NCI-H187 treated with DMSO at 0.1 percent for 48 hours (cell line): Measurements from ENCODE around the gene TBC1D25.
A peak's percentile ranks its signal among the peaks of the same experiment; 100 is the strongest.

Experiments
- DNase-seq: peaks from one replicate; lab custom pipeline; 2025; lab: John Stamatoyannopoulos, UW

Gene TBC1D25

DNA sequence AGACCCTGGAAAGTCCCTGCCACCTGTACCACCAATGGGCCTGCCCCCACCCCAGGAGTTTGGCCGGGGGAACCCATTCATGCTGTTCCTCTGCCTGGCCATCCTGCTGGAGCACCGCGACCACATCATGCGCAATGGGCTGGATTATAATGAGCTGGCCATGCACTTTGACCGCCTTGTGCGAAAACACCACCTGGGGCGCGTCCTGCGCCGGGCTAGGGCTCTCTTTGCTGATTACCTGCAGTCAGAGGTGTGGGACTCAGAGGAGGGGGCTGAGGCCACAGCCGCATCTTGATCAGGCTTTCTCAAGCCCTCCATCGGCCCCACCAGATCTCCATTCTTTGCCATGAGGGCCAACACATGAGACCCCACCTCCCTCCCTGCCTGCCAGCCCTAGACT is 21.2 kb downstream of the TBC1D25 start:
- no peak for DNase-seq

DNA sequence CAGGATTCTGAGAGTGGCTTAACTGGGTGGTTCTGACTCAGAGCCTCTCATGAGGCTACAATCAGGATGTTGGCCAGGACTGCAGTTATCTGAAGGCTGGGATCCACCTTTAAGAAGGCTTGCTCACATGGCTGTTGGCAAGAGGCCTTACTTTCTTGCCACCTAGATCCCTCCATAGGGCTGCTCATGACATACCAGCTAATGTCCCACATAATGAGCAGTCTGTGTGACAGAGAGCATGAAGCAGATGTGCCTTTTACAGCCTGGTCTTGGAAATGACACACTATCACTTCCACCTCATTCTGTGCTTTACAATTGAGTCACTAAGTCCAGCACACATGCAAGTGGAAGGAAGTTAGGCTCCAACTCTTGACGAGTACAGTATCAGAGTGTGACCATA is 30.4 kb downstream of the TBC1D25 start:
- DNase-seq: no peak

DNA sequence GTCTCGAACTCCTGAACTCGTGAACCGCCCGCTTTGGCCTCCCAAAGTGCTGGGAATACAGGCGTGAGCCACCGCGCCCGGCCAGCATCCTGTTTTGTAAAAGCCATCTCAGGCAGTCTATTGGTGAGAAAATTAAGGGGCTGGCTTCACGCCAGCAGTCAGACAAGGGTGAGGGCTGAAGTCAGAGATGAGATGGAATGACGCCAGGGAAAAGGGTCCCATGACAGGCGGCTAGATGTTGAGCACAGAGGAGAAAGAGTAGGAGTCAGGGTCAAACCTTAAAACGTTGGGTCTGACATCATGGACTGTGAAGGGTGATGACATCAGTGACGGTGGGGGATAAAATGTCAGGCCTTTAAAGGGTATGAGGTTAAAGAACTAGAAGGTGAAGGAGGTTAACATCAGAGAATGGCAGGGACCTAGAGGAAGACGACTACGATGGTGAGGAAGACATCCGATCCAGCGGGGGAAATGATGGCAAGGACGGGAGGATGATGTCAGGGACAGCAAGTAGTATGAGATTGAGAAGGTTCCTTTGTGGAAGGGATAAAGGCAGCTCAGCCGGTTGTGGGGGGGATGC is 34.3 kb downstream of the TBC1D25 start:
- no peak for DNase-seq

DNA sequence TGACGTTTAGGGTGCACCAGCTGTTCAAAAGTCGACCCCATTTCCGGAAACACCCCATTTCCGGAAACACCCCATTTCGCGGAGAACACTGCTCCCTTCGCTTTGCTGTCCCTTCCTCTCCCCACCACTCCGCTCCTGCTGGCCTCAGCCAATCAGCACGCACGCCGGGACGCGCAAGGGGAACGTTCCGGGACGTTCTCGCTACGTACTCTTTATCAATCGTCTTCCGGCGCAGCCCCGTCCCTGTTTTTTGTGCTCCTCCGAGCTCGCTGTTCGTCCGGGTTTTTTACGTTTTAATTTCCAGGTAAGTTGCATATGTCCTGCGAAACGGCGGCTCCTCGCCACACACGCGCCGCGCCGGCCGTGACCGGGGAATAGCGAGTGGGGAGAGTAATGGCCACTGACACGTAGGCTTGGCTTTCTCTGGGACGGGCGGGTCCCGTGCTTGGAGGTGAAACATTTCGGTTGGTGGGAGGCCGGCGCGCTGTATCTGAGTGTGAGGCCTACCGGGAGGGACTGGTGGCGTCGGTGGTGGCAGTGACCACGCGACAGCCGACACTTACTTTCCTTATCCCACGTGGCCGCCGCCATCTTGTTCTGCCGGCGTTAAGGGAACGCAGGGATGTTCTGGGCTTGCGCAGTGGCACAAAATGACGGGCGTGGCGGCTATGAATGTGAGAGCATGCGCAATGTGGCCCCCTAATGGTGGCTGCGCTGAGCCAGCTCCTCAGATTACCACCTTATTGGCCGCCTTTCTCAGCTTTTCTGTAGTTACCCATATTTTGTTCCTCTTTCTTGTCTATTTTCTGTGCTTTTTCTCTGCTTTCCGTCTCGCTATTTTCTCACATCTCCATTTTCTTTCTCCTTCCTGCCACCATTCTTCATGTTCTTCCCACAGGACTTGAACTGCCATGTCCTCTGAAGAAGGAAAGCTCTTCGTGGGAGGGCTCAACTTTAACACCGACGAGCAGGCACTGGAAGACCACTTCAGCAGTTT is 35.1 kb downstream of the TBC1D25 start, which contains the start of gene RBM3:
Gene RBM3, plus strand, starts transcription at position 215 of the 997 bp plus-strand sequence. Its CDS starts 697 bp downstream, at position 912.
- DNase-seq: peak; percentile 41

DNA sequence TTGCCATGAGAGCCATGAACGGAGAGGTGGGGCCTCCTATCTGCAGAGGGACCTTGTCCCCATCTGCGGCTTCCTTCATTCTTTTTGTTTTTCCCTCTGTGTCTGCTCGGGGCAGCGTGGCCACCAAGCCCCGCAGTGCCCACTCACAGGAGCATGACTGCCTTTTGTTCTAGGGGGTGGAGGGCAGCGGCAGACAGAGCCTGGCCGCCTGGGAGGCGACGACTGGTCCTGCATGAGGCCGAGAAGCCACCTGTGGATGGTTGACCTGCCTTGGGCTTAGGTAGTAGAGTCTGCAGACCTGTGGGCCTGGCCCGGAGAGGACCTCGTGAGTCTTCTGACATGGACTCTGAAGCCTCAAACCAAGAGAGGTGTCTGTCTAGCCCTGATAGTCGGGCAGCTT is 36.1 kb downstream of the TBC1D25 start:
- no peak for DNase-seq

DNA sequence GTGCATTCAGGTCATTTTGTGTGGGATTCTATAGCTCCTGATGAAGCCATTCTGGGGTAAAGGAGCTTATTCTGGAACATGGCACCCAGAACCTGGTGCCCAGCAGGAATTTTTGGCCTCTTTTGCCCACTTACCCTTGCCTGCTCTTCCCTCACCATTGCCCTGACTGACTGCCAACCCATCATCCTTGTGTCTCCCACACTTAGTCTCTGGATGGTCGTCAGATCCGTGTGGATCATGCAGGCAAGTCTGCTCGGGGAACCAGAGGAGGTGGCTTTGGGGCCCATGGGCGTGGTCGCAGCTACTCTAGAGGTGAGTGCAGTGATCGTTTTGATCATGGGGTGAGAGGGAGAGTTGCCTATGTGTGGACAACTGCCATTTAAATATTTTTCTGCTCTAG is 36.6 kb downstream of the TBC1D25 start:
- no peak for DNase-seq

DNA sequence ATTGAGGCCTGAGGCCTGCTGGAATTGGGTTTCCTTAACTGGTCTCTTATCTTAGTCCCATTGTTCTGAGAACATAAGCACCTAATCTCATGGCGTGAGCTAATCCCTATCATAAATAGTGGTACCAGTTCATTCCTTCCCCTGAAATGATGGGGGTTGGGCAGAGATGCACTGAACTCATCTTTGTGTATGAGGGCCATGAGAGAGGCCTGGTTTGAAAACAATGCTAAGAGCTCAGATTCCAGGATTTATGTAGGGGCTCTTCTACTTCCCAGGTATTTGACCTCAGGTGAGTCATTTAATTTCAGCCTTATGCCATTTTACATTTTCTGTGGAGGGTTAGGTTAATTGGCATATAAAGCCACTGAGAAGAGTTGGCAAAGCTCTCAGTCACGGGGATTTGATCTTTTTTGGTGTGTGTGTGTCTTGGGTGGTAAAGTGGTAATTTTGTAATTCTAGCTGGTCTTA is 39.2 kb downstream of the TBC1D25 start:
- no peak for DNase-seq

DNA sequence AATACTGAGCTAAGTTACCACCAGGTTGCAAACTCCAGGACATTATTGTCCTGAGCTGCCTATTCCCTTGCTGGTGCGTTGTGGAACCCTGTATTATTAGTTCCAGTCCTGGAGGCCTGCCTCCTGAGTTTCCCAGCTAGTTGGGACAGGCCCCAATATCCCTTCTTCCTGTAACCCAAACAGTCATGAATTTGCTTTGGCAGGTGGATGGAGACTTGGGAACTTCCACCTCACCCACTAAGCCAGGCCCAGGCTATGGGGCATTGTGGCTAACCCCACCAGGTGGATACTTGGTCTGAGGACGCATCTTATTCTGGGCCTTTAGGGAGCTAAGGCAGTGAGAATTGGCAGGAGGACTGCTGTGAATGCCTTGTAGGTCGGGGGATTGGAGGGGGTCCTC is 39.7 kb downstream of the TBC1D25 start:
- DNase-seq: no peak

DNA sequence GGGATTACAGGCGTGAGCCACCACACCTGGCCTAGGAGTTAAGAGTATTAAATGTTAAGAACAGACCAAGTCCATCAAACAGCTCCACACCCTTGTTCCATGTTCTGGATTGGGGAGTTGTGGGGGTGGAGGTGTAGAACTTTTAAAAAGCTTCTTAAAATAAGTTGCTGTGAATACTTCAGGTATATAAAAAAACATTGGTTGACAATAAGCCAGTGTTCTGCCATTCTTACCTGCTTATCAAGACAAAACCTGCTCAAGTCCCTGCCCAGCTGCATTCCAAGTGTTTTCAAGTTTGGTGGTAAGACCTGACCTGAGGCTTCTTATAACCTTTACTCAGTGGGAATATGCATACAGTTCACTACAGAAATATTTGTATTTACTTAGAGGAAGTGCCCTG is 41.1 kb downstream of the TBC1D25 start:
- DNase-seq: no peak

DNA sequence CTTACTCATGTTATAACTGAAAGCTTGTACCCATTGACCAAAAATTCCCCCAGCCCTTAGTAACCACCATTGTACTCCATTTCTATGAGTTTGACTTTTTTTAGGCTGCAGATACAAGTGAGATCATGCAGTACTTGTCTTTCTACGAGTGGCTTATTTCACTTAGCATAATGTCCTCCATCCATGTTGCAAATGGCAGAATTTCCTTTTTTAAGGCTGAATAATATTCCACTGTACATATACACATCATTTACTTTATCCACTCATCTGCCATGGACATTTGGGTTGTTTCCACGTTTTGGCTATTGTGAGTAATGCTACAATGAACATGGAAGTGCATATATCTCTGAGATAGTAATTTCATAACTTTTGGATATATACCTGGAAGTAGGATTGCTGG is 45.2 kb downstream of the TBC1D25 start:
- no peak for DNase-seq

DNA sequence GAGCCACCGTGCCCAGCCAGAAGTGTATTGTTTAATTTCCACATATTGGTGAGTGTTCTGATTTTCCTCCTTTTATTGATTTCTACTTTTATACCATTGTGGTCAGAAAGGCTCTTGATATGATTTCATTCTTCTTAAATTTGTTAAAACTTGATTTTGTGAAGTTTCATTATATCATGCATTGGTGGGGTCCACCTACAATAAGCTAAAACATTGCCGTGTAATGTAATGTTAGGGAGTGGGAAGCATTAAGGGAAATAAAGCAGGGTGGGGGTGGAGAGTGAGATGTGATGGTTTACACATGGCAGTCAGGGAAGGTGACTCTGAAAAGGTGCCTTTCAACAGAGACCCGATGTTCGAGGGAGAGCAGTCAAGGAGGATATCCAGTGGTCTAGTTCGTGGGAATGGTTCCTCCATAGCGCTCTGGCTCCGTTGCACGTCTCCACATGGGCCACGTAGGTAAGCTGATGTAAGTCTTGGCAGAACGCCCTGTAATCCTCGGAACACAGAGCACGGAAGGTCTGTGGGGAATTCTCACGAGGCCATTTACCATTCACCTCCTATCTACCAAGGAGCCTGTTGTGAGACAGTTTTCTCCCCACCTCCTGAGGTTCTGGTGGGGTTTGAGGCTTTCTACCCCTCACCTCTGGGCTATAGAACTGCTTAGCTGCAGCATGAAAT is 50.1 kb downstream of the TBC1D25 start:
- no peak for DNase-seq

DNA sequence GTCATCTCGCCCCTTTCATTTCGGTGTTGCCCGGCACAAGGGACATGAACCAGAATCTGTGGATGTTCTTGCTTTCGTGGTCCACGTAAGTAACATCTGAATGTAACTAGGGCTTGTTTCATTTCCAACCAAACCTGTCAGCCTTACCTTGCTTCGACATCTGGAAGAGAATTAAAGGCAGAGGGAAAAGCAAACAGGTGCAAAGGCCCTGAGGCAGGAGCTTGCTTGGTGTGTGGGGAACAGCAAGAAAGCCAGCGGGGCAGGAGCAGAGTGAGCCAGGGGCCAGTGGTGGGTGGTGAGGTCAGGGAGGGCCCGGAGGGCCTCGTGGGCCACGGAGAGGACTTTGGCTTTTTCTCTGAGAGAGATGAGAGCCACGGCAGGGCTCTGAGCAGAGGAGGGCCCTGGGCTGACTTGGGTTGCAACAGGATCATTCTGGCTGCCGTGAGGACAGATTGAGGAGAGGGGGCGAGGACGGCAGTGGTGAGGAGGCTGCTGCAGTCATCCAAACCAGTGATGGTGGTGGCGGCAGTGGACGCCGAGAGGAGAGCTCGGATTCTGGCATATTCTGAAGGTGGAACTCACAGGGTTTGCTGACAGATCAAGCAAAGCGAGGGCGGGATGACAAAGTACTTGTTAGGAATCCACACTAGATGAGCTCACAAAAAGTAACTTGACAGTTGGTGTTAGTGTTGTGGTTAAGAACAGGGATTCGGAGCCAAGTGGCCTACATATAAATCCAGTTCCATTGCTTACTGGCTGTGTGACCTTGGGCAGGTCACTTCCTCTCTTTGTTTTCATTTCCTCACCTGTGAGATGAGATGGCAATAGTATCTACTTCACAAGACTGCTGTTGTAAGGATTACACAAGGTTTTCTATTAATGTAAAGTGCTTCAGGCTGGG is 50.9 kb downstream of the TBC1D25 start:
- DNase-seq: no peak

DNA sequence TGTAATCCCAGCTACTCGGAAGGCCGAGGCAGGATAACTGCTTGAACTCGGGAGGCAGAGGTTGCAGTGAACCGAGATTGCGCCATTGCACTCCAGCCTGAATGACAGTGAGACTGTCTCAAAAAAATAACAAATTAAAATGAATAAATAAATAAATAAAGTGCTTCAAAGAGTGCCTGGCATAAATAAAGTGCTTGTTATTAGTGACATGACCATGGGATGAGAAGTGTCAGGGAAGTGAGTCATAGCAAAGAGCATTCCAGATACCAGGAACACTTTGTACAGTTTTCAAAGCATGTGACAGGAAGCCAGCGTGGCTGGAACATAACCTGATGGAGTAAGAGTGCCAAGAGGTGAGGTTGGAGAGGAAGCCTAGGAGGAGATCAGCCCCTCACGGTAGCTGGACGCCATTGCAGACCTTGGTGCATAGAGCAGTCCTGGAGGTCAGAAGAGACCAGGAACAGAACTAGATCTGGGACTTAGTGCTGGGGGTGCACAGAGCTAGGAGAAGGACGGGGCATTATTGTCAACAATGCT is 51.8 kb downstream of the TBC1D25 start:
- DNase-seq: no peak

DNA sequence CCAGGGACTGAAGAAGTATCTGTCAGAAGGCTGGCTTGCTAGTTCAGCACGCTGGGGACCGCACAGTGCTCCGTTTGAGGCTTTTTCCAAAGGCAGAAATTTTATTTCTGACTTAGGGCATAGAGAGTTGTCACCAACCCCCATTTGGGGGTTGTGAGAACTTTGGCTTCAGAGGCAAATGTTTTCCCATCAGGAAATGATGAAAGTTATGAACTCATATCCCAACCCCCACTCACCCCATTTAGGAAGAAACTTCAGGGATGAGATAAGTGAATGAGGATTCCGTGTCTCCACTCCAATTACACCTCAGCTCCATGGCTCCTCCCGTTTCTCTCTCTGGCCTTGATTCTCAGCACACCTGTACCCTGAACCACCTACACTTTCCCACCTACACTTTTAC is 53.5 kb downstream of the TBC1D25 start:
- no peak for DNase-seq

DNA sequence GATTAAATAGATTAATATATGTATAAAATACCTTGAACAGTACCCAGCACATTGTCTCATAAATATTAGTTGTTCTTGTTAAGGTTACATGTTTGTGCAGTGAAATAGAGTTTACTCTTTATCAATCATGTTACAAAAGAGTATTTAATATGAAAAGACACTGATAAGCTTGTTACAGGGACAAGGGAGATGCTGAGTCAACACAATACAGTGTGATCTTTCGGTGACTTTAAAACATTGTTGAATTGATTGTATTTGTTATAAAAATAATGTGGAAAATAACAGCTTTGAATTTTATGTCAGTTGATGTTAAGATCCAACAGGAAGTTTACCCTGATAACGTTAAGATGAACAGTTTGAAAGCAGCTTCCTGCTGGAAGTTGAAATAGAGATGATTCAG is 56.4 kb downstream of the TBC1D25 start:
- DNase-seq: no peak

DNA sequence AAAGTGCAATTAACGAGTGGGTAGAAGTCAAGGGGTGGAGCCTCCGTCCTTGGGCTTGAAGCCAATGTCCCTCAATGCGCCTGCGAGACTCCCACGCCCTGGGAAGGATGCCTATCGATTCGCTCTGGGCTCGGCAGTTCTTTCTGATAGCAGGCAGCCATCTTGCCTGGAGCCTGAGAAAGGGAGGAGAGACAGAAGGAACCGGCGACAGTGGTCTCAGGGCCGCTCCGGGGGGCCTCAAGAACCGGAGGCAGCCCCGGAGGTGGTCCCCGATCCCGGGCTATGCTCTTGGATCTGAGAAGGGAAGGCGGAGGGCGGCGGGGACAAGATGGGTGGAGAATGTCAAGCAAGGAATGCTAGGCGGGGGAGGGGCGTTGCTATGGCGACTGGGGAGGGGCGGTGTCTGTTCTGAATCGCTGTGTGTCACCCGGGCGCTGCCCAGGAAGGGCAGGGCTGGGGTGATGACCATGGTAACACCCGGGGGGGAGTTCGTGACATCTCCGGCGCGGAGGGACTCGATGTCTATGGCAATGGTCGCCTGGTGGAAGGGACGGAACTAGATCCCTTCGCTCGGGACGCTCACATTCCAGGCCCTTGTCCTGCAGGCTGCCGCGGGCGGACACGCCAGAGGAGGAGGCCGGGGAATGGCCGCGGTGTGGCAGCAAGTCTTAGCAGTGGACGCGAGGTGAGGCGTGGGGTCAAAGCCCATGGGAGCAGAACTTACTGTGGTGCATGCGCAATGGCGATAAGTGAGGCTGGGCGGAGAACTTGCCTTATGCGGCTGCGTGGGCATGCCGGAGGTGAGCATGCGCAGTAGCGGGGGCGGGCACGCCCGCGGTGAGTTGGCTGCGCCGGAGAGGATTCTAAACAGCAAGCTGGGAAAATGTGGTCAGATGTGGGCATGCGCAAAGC is 58.1 kb downstream of the TBC1D25 start, which contains the start of gene WDR13:
Gene WDR13, plus strand, starts transcription at position 140 of the 912 bp plus-strand sequence. Its CDS starts 505 bp downstream, at position 645.
- peak; percentile 60 for DNase-seq

DNA sequence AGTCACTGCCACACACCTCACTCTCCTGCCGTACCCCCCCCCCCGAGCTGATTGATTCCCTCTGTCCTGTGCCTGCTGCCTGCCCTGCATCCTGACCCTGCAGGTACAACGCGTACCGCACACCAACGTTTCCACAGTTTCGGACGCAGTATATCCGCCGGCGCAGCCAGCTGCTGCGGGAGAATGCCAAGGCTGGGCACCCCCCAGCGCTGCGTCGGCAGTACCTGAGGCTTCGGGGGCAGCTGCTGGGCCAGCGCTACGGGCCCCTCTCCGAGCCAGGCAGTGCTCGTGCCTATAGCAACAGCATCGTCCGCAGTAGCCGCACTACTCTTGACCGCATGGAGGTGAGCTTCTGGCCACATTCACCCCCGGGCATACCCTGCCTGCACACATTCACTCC is 59.1 kb downstream of the TBC1D25 start:
- DNase-seq: no peak

DNA sequence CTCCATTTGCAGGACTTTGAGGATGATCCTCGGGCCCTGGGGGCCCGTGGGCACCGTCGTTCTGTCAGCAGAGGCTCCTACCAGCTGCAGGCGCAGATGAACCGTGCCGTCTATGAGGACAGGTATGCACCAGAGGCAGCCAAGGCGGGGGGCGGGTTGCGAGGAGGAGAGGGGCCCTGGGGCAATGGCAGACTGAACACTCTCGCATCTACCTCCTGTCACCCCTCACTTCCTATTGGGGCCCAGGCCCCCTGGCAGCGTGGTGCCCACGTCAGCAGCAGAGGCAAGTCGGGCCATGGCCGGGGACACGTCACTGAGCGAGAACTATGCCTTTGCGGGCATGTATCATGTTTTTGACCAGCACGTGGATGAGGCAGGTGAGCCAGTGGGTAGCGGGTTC is 59.8 kb downstream of the TBC1D25 start:
- DNase-seq: no peak

DNA sequence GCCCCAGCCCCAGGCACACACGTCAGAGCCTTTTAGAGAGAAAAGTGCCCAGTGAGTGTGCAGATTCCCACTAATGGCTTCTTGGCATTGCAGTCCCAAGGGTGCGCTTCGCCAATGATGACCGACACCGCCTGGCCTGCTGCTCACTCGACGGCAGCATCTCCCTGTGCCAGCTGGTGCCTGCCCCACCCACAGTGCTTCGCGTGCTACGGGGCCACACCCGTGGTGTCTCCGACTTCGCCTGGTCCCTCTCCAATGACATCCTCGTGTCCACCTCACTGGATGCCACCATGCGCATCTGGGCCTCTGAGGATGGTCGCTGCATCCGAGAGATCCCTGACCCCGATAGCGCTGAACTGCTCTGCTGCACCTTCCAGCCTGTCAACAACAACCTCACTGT is 60.7 kb downstream of the TBC1D25 start:
- no peak for DNase-seq

DNA sequence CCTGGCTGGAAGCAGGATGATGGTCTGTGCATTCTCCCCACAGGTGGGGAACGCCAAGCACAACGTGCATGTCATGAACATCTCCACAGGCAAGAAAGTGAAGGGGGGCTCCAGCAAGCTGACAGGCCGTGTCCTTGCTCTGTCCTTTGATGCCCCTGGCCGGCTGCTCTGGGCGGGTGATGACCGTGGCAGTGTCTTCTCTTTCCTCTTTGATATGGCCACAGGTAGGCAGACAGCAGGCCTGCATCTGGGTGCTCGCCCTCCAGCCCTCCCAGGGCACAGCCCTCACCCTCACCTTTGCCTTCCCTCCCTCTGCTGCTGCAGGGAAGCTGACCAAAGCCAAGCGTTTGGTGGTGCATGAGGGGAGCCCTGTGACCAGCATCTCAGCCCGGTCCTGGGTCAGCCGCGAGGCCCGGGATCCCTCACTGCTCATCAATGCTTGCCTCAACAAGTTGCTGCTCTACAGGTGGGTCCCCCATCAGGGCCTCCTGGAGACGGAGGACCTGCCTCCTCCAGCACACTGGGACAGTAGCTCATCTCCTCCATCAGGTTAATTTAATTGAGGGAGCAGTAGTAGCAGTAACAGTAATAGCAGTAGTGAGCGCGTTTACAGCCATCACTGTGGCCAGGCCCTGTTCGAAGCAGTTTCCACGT is 62.4 kb downstream of the TBC1D25 start:
- no peak for DNase-seq
